HCT116 (cell line): ENCODE measurements around the gene C11orf58. TPM values are rescaled to one million over a fixed set of nuclear protein-coding genes. Genes with fewer than 3 reads are reported as not detected.
A peak's percentile ranks its signal among the peaks of the same experiment; 100 is the strongest.

Experiments
- ATAC-seq: fragments of 200-7000 bp; cut with Tn5 transposase; 2 replicates; pipeline ENCODE4 v1.9.1; 2020; ENCODE audit warnings: mild to moderate bottlenecking, moderate library complexity
- BruUV-seq: library from RNA; stranded (reverse); fragments of 400-500 nt; replicated peaks from 2 replicates; lab custom pipeline; 2021; lab: Mats Ljungman, UMichigan
- CTCF ChIA-PET: fragments of 300-600 bp; sonication (Branson Sonifier 250); formaldehyde crosslinking; loops from one replicate; lab custom pipeline; 2021; ENCODE audit warnings: antibody characterized with exemption; lab: Charles Lee
- POLR2A ChIA-PET: fragments of 300-600, 350-600 bp; sonication (Branson Sonifier 250); formaldehyde crosslinking; loops from one replicate; lab custom pipeline; 2021; ENCODE audit warnings: antibody characterized with exemption; lab: Charles Lee
- RAD21 ChIA-PET, 2 experiments: fragments of 300-600 bp; sonication (Branson Sonifier 250); formaldehyde crosslinking; loops; one replicate each; lab custom pipeline; 2023; ENCODE audit warnings: low total read pairs in 2 of 2; ENCODE audit not compliant: uncharacterized antibody in 2 of 2, unreplicated experiment in 2 of 2, low non-redundant PET in 1 of 2; lab: Charles Lee
- DNase-seq: peaks from one replicate; pipeline ENCODE4 v3.0.0-alpha.2; 2010; ENCODE audit warnings: low read depth, low spot score
- H2AFZ ChIP-seq: fragments of 200-600 bp; shearing (Covaris generic), sonication (generic); 2 replicates; pipeline ENCODE4 v1.6.1; 2017; ENCODE audit warnings: low read depth, mixed run types, mixed read lengths, antibody characterized with exemption, low read length; ENCODE audit not compliant: poor library complexity, severe bottlenecking
- H3K27ac ChIP-seq: 2 replicates; pipeline ENCODE4 v1.5.1; 2012; ENCODE audit warnings: low read depth, low read length
- H3K27me3 ChIP-seq: fragments of 200-600 bp; sonication (generic); 2 replicates; pipeline ENCODE4 v1.6.1; 2016; ENCODE audit warnings: mixed run types, low read length, mixed read lengths; ENCODE audit not compliant: insufficient read depth
- H3K36me3 ChIP-seq, 2 experiments: fragments of 200-500 bp in 1 of 2; fragments of 200-600 bp in 1 of 2; sonication (Bioruptor generic) in 1 of 2; sonication (generic) in 1 of 2; 2 replicates each; pipeline versions ENCODE4 v1.5.1 to v1.6.1; 2014 to 2016; ENCODE audit warnings: low read length in 2 of 2, inconsistent platforms in 1 of 2, mixed read lengths in 1 of 2, mixed run types in 1 of 2; ENCODE audit not compliant: insufficient read depth in 2 of 2, control insufficient read depth in 1 of 2
- H3K4me1 ChIP-seq, 2 experiments: fragments of 200-600 bp in 1 of 2; sonication (generic) in 1 of 2; 2 replicates each; pipeline versions ENCODE4 v1.5.1 to v1.6.1; 2012 to 2017; ENCODE audit warnings: low read length in 2 of 2, inconsistent platforms in 1 of 2, mild to moderate bottlenecking in 1 of 2, mixed read lengths in 1 of 2, mixed run types in 1 of 2, moderate library complexity in 1 of 2; ENCODE audit not compliant: insufficient read depth in 2 of 2, control insufficient read depth in 1 of 2
- H3K4me2 ChIP-seq: fragments of 200-600 bp; sonication (generic); 2 replicates; pipeline ENCODE4 v1.6.1; 2017; ENCODE audit warnings: mixed run types, low read length, mixed read lengths
- H3K4me3 ChIP-seq, 2 experiments: fragments of 200-600 bp in 1 of 2; sonication (generic) in 1 of 2; replicated peaks in 1 of 2; 2 replicates each; pipeline ENCODE4 v1.5.1; 2011 to 2016; ENCODE audit warnings: low read length in 2 of 2, control low read depth in 1 of 2, low read depth in 1 of 2, mild to moderate bottlenecking in 1 of 2, mixed read lengths in 1 of 2, mixed run types in 1 of 2
- H3K79me2 ChIP-seq: fragments of 200-600 bp; sonication (generic); 2 replicates; pipeline ENCODE4 v1.6.1; 2017; ENCODE audit warnings: mild to moderate bottlenecking, mixed run types, low read length, moderate library complexity, mixed read lengths; ENCODE audit not compliant: insufficient read depth
- H3K9ac ChIP-seq: fragments of 200-600 bp; sonication (generic); 2 replicates; pipeline ENCODE4 v1.6.1; 2016; ENCODE audit warnings: low read length, mixed read lengths
- H3K9me2 ChIP-seq: fragments of 200-600 bp; sonication (generic), shearing (Covaris generic); 2 replicates; pipeline ENCODE4 v1.6.1; 2017; ENCODE audit warnings: mixed run types, mild to moderate bottlenecking, moderate library complexity; ENCODE audit not compliant: insufficient read depth
- H3K9me3 ChIP-seq, 2 experiments: fragments of 200-500 bp in 1 of 2; fragments of 200-600 bp in 1 of 2; sonication (Bioruptor generic) in 1 of 2; sonication (generic) in 1 of 2; 2 replicates each; pipeline ENCODE4 v1.6.1; 2014 to 2017; ENCODE audit warnings: low read length in 2 of 2, mixed read lengths in 2 of 2, inconsistent platforms in 1 of 2, low read depth in 1 of 2, mild to moderate bottlenecking in 1 of 2, mixed run types in 1 of 2, moderate library complexity in 1 of 2; ENCODE audit not compliant: control insufficient read depth in 1 of 2, insufficient read depth in 1 of 2
- H4K20me1 ChIP-seq: fragments of 200-600 bp; sonication (generic), shearing (Covaris generic); 2 replicates; pipeline ENCODE4 v1.6.1; 2017; ENCODE audit warnings: mixed run types, mild to moderate bottlenecking, moderate library complexity; ENCODE audit not compliant: insufficient read depth
- CEBPB ChIP-seq: IDR thresholded peaks from 2 replicates; pipeline ENCODE4 v1.6.1; 2012; ENCODE audit warnings: low read depth
- EGR1 ChIP-seq: IDR thresholded peaks from 2 replicates; pipeline ENCODE4 v1.6.1; 2012; ENCODE audit warnings: low read depth
- POLR2AphosphoS5 ChIP-seq: IDR thresholded peaks from 2 replicates; pipeline ENCODE4 v1.6.1; 2011; ENCODE audit warnings: mild to moderate bottlenecking, low read depth, low read length, moderate library complexity
- RAD21 ChIP-seq: IDR thresholded peaks from 2 replicates; pipeline ENCODE4 v1.6.1; 2012; ENCODE audit warnings: low read depth, mild to moderate bottlenecking
- SIN3A ChIP-seq: IDR thresholded peaks from 2 replicates; pipeline ENCODE4 v1.6.1; 2012; ENCODE audit warnings: low read depth
- SP1 ChIP-seq: IDR thresholded peaks from 2 replicates; pipeline ENCODE4 v1.6.1; 2012; ENCODE audit warnings: low read depth
- intact Hi-C: fragments of 100-400 bp; cut with micrococcal nuclease; formaldehyde crosslinking; loops from 2 replicates; pipeline ENCODE4 v1.10.0; 2022
- total RNA-seq: library from RNA; stranded (reverse); gene quantifications from one replicate; pipeline ENCODE4 v1.2.1, GENCODE V29; 2021; ENCODE audit not compliant: unreplicated experiment

Gene C11orf58
- total RNA-seq, 1 experiment from 2014 or later, result 108 TPM

DNA sequence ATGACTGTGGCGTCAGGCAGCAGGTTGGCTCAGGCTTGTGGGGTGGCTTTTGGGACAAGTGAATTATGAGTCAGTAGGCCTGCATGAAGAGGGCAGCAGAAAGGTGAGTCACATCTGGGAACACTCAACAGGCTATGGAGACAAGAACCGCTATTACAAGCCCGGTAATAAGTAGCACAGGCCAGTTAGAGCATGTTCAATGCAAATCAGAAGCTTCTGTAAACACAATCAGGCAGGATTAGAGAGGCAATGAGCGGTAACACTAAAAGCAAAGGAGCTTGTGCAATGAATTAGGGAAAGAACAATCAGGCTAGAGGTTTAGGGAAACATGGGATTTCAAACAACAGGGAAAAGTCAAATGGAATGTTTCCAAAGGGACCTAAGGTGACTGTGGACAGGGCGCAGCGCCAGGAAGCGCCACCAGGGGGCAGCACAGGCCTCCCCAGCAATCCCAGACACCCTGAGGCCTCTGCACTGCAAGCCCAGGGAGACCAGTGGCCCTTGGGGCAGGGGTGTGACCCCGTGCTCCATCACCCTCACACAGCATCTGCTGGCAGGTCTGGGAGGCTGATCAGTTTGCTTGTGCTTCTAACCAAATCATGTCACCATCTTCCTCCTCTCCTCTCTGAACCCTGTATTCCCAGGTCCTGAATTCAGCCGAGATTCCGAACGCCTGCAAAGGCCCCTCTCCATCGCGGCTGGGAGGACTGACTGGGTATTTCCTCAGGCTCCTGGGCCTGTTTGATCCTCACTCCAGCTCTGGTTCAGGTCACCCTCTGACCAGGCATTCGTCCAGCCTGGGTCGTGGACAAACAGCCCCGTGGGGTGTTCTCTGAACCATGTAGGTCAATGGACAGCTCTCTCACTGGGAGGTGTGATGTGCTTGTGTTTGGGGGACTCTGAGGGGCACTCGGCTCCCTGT lies 50.0 kb downstream of the C11orf58 start (continued):
- TF ChIP-seq CEBPB, result peak; percentile 61; the same call in 1 of the 2 replicates
- no peak for TF ChIP-seq EGR1
- no peak for TF ChIP-seq POLR2AphosphoS5
- TF ChIP-seq SIN3A, result no peak

DNA sequence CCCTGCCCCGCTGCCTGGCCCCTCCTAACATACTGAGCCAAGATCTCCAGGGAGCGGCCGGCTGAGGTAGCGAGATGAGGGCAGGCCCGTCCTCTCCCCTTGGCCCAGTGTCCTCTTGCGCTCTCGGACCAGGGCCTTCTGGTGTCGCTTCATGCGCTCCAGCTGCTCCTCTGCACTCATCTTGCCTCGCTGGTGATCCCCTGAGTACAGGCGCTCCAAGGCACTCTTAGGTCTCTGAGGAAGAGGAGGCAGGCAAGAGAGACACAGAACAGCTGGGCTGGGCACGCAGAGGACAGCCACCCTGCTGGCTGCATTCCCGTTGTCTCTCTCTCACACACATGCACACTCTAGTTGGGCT lies 50.6 kb downstream of the C11orf58 start:
- H3K9me3 ChIP-seq, result no peaks in the 10 kb centered on the region
- BruUV-seq, result no TSS peak
- no peak overlapping the region for H3K4me3 ChIP-seq
- TF ChIP-seq RAD21 (no peak), SP1 (no peak)
- no peak overlapping the region for H3K4me2 ChIP-seq
- no peaks in the 10 kb centered on the region for H3K79me2 ChIP-seq
- H2AFZ ChIP-seq, result no peak overlapping the region
- ATAC-seq, result no peak
- no peaks in the 10 kb centered on the region for H4K20me1 ChIP-seq
- no peaks in the 10 kb centered on the region for H3K27me3 ChIP-seq
- peaks cover 28 to 53% of the 10 kb centered on the region in 2 experiments for H3K4me1 ChIP-seq
- RAD21 ChIA-PET, result no interaction called here
- DNase-seq, result no peak
- peak overlapping the region; percentile 37; the same call in 1 of the 2 replicates for H3K27ac ChIP-seq
- no peaks in the 10 kb centered on the region for H3K9me2 ChIP-seq
- intact Hi-C loops, result loop anchor here (5.0 kb wide), 1 partner anchor 148 kb away; no protein-coding TSS in a partner anchor
- CTCF ChIA-PET, result interaction anchor here (1.8 kb wide), 1 partner anchor 274 kb away, joined by 4 read pairs; no protein-coding TSS in a partner anchor
- no peak overlapping the region for H3K9ac ChIP-seq
- POLR2A ChIA-PET, result no interaction called here
- no peaks in the 10 kb centered on the region for H3K36me3 ChIP-seq
